Neural progenitor cell (in vitro differentiated cells): Measurements from ENCODE around the gene TMEM60. TPM values are rescaled to one million over a fixed set of nuclear protein-coding genes. Genes with fewer than 3 reads are reported as not detected.

ENCODE experiments used
- DNase-seq: peaks from one replicate; pipeline ENCODE4 v3.0.0-alpha.2; 2016; ENCODE audit warnings: low spot score
- H2AFZ ChIP-seq: fragments of 200-600 bp; sonication (generic); replicated peaks from 2 replicates; pipeline ENCODE4 v1.6.1; 2016; ENCODE audit warnings: antibody characterized with exemption
- H3F3A ChIP-seq: fragments of 200-600 bp; sonication (generic); 2 replicates; pipeline ENCODE4 v1.6.1; 2016; ENCODE audit warnings: antibody characterized with exemption, low read depth
- H3K27ac ChIP-seq: fragments of 200-600 bp; sonication (generic); 2 replicates; pipeline ENCODE4 v1.5.1; 2016; ENCODE audit warnings: mild to moderate bottlenecking
- H3K27me3 ChIP-seq: fragments of 200-600 bp; sonication (generic); 2 replicates; pipeline ENCODE4 v1.6.1; 2016; ENCODE audit warnings: mild to moderate bottlenecking, moderate library complexity
- H3K36me3 ChIP-seq: fragments of 200-600 bp; sonication (generic); 2 replicates; pipeline ENCODE4 v1.5.1; 2016
- H3K4me1 ChIP-seq: fragments of 200-600 bp; sonication (generic); 2 replicates; pipeline ENCODE4 v1.6.1; 2016; ENCODE audit warnings: mixed run types
- H3K4me2 ChIP-seq: fragments of 200-600 bp; sonication (generic); 2 replicates; pipeline ENCODE4 v1.6.1; 2016
- H3K4me3 ChIP-seq: fragments of 200-600 bp; sonication (generic); 2 replicates; pipeline ENCODE4 v1.5.1; 2016
- H3K79me2 ChIP-seq: fragments of 200-600 bp; sonication (generic); 2 replicates; pipeline ENCODE4 v1.6.1; 2016; ENCODE audit warnings: low read depth
- H3K9ac ChIP-seq: fragments of 200-600 bp; sonication (generic); 2 replicates; pipeline ENCODE4 v1.6.1; 2016
- H3K9me3 ChIP-seq: fragments of 200-600 bp; sonication (generic); 2 replicates; pipeline ENCODE4 v1.5.1; 2016; ENCODE audit warnings: low read depth
- H4K20me1 ChIP-seq: fragments of 200-600 bp; sonication (generic); 2 replicates; pipeline ENCODE4 v1.6.1; 2016; ENCODE audit warnings: low read depth
- H3K27ac Mint-ChIP-seq: 3 replicates; pipeline ENCODE4 v1.8.0; 2021; ENCODE audit warnings: mixed read lengths
- H3K27me3 Mint-ChIP-seq: 2 replicates; pipeline ENCODE4 v1.8.0; 2022; ENCODE audit warnings: low read depth, mild to moderate bottlenecking, inconsistent platforms, moderate library complexity, mixed read lengths; ENCODE audit not compliant: insufficient read depth
- H3K36me3 Mint-ChIP-seq: 3 replicates; pipeline ENCODE4 v1.8.0; 2021; ENCODE audit warnings: mixed read lengths
- H3K4me1 Mint-ChIP-seq: 3 replicates; pipeline ENCODE4 v1.8.0; 2021; ENCODE audit warnings: mixed read lengths
- H3K4me3 Mint-ChIP-seq: 3 replicates; pipeline ENCODE4 v1.8.0; 2021; ENCODE audit warnings: mild to moderate bottlenecking, moderate library complexity, mixed read lengths
- H3K9me3 Mint-ChIP-seq: 3 replicates; pipeline ENCODE4 v1.8.0; 2020; ENCODE audit warnings: mixed read lengths
- EZH2 ChIP-seq: fragments of 200-600 bp; sonication (generic); IDR thresholded peaks from 2 replicates; pipeline ENCODE4 v1.6.1; 2017; ENCODE audit warnings: antibody characterized with exemption, mild to moderate bottlenecking, moderate library complexity
- EZH2phosphoT487 ChIP-seq: fragments of 200-600 bp; sonication (generic); IDR thresholded peaks from 2 replicates; pipeline ENCODE4 v1.6.1; 2017; ENCODE audit warnings: antibody characterized with exemption
- total RNA-seq: library from RNA; depleted of rRNA; stranded (reverse); fragments of >200 nt; gene quantifications from 2 replicates; pipeline ENCODE4 v1.2.3, GENCODE V29; 2015; ENCODE audit warnings: low replicate concordance
- TF ChIP-seq, protein P1 (sequence below): fragments of 200-600 bp; sonication (generic); IDR thresholded peaks from 2 replicates; pipeline ENCODE4 v1.5.1; 2017; ENCODE audit warnings: antibody characterized with exemption, mild to moderate bottlenecking

The TMEM60 gene
- total RNA-seq, 1 donor from 2014 or later: 42.8 TPM

DNA sequence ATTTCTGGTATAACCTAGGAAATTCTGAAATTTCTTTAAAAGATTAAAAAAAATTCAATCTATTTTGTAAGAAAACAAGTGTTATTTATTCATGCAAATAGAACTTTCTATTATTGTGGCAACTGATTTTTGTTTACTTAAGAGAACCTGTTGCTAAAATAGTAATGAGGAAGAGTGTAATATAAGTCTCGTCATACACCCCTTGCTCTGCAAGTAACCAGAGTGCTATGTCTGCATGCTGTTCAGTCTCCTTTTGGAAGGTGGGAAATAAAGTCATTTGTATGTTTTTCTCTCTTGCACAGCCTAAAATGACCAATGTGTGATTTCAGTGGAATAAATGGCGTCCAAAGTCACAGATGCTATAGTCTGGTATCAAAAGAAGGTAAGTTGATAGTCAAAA lies 41.7 kb upstream of the TMEM60 start:
- Mint-ChIP-seq H3K4me1 (peaks cover 4% of the 10 kb centered on the region), H3K27me3 (no peaks in the 10 kb centered on the region), H3K27ac (no peak overlapping the region), H3K4me3 (no peak overlapping the region), H3K36me3 (no peaks in the 10 kb centered on the region), H3K9me3 (peaks cover 2% of the 10 kb centered on the region)
- Histone ChIP-seq H3K27me3 (no peaks in the 10 kb centered on the region), H3K36me3 (no peaks in the 10 kb centered on the region), H3K4me3 (no peak overlapping the region), H3K9me3 (no peaks in the 10 kb centered on the region), H2AFZ (no peak overlapping the region), H3K9ac (no peak overlapping the region), H3K27ac (no peak overlapping the region), H3F3A (no peaks in the 10 kb centered on the region), H4K20me1 (peaks cover 2% of the 10 kb centered on the region), H3K4me2 (no peak overlapping the region), H3K79me2 (peaks cover 4% of the 10 kb centered on the region), H3K4me1 (peaks cover 3% of the 10 kb centered on the region)
- TF ChIP-seq, protein P1, sequence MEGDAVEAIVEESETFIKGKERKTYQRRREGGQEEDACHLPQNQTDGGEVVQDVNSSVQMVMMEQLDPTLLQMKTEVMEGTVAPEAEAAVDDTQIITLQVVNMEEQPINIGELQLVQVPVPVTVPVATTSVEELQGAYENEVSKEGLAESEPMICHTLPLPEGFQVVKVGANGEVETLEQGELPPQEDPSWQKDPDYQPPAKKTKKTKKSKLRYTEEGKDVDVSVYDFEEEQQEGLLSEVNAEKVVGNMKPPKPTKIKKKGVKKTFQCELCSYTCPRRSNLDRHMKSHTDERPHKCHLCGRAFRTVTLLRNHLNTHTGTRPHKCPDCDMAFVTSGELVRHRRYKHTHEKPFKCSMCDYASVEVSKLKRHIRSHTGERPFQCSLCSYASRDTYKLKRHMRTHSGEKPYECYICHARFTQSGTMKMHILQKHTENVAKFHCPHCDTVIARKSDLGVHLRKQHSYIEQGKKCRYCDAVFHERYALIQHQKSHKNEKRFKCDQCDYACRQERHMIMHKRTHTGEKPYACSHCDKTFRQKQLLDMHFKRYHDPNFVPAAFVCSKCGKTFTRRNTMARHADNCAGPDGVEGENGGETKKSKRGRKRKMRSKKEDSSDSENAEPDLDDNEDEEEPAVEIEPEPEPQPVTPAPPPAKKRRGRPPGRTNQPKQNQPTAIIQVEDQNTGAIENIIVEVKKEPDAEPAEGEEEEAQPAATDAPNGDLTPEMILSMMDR: no peak
- no peak for DNase-seq

DNA sequence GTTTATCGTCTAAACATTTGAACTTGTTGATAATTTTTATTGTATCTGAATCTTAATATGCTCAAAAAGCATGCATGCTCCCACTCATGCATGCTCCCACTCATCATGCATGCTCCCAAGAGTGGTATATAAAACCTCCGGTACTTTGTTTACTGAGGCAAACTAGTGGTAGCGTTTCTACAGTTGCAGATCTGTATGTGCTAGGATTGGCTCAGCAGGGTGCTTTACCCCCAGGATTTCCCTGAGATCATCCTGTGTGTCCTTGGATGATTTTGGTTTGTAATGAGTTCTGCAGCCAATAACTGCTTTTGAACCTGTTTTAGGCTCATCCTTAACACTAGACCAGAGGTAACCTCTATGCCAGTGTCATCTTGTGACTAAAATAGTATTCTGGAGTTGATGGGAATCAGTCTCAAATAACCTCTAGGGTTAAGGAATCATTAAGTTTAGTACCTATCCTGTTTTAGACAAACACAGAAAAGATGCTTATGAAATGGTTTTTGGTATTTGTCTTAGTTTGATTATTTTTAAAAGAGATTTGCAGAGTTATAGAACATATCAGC lies 40.8 kb upstream of the TMEM60 start:
- Histone ChIP-seq H4K20me1 (peaks cover 2% of the 10 kb centered on the region), H3K27ac (no peak overlapping the region), H3K9ac (no peak overlapping the region), H3K4me2 (no peak overlapping the region), H3K4me3 (no peak overlapping the region), H3K4me1 (peaks cover 3% of the 10 kb centered on the region), H3K79me2 (peaks cover 4% of the 10 kb centered on the region), H3K36me3 (no peaks in the 10 kb centered on the region), H2AFZ (no peak overlapping the region), H3F3A (no peaks in the 10 kb centered on the region), H3K9me3 (no peaks in the 10 kb centered on the region), H3K27me3 (no peaks in the 10 kb centered on the region)
- TF ChIP-seq EZH2: no peak
- no peak for TF ChIP-seq EZH2phosphoT487
- TF ChIP-seq, protein P1: no peak
- H3K27ac Mint-ChIP-seq: no peak overlapping the region
- H3K36me3 Mint-ChIP-seq: no peaks in the 10 kb centered on the region
- H3K9me3 Mint-ChIP-seq: peaks cover 2% of the 10 kb centered on the region
- H3K27me3 Mint-ChIP-seq: no peaks in the 10 kb centered on the region
- DNase-seq: peak; percentile 36
- peaks cover 4% of the 10 kb centered on the region for H3K4me1 Mint-ChIP-seq
- no peak overlapping the region for H3K4me3 Mint-ChIP-seq

DNA sequence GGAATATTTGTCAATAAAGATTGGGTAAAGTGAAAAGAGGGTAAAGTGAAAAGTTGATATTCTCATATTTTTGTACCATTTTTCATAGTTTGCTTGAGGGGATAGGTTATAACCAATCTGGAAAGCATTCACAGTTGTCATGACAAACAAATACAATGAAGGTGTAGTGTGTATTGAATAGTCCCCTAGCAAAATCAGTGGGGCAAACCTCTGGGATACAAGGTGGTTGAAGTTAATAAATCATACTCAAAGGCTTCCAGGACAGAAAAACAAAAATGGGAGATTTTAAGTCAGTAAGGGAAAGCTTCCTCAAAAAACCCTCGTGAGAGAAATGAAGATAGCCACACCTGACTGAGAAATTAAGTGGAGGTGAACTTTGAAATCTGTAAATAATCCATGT lies 39.7 kb upstream of the TMEM60 start:
- TF ChIP-seq EZH2: no peak
- TF ChIP-seq, protein P1: no peak
- no peak for TF ChIP-seq EZH2phosphoT487

More for the DNA sequence above, 39.7 kb upstream of the TMEM60 start:
- Histone ChIP-seq H3K4me2 (no peak overlapping the region), H3K4me3 (no peak overlapping the region), H3K36me3 (no peaks in the 10 kb centered on the region), H3F3A (no peaks in the 10 kb centered on the region), H3K4me1 (peaks cover 3% of the 10 kb centered on the region), H3K27ac (no peak overlapping the region), H3K9me3 (no peaks in the 10 kb centered on the region), H2AFZ (no peak overlapping the region), H3K9ac (no peak overlapping the region), H3K27me3 (no peaks in the 10 kb centered on the region), H4K20me1 (peaks cover 2% of the 10 kb centered on the region), H3K79me2 (peaks cover 4% of the 10 kb centered on the region)
- Mint-ChIP-seq H3K4me3 (no peak overlapping the region), H3K36me3 (no peaks in the 10 kb centered on the region), H3K27ac (no peak overlapping the region), H3K4me1 (peaks cover 4% of the 10 kb centered on the region), H3K27me3 (no peaks in the 10 kb centered on the region), H3K9me3 (peaks cover 2% of the 10 kb centered on the region)
- DNase-seq: no peak
